LNCaP clone FGC (cell line): Measurements from ENCODE around the gene MAGI1.
"Not testable (repeated sequence)": the region's sequence is repeated elsewhere in the genome, so short reads cannot be mapped to it uniquely, and the experiment has no call there.

Experiments used
- DNase-seq: peaks from one replicate; pipeline ENCODE4 v3.0.0-alpha.2; 2011; ENCODE audit warnings: low read depth
- H3K4me3 ChIP-seq: 2 replicates; pipeline ENCODE4 v1.5.1; 2011; ENCODE audit warnings: mild to moderate bottlenecking, low read depth, low read length, control low read depth
- CTCF ChIP-seq: IDR thresholded peaks from 2 replicates; pipeline ENCODE4 v1.5.1; 2012; ENCODE audit warnings: mild to moderate bottlenecking; ENCODE audit not compliant: control insufficient read depth, insufficient read depth; ENCODE audit errors: extremely low read depth

Gene MAGI1

DNA sequence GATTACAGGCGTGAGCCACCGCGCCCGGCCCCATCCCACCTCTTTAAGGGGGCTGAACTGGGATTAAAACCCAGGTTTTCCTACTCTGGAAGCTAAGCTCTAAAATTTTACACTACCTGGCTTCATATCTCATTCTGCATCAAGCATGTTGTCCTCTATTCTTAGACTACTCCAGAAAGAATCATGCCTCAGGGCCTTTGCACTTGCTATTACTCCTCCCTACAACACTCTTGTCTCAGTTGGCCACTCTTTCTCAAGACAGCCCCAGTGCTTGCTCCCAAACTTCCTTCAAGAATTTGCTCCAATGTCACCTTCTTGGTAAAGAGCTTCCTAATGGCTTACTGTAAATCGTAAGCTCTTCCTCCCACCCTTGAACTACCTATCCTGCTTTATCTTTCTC lies 521.7 kb downstream of the MAGI1 start:
- no peak for TF ChIP-seq CTCF
- H3K4me3 ChIP-seq = no peak overlapping the region
- DNase-seq = no peak

- DNase-seq = not testable (repeated sequence)
These were observed 524.4 kb downstream of the MAGI1 start for GRCh38 chr3:65514317-65514716.

DNA sequence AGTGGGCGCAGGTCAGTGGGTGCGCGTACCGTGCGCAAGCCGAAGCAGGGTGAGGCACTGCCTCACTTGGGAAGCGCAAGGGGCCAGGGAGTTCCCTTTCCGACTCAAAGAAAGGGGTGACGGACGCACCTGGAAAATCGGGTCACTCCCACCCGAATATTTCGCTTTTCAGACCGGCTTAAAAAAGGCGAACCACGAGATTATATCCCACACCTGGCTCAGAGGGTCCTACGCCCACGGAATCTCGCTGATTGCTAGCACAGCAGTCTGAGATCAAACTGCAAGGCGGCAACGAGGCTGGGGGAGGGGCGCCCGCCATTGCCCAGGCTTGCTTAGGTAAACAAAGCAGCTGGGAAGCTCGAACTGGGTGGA lies 529.3 kb downstream of the MAGI1 start:
- not testable (repeated sequence) for DNase-seq, H3K4me3 ChIP-seq

More at GRCh38 chr3:65514317-65514716, 524.4 kb downstream of the MAGI1 start:
- not testable (repeated sequence) for H3K4me3 ChIP-seq

DNA sequence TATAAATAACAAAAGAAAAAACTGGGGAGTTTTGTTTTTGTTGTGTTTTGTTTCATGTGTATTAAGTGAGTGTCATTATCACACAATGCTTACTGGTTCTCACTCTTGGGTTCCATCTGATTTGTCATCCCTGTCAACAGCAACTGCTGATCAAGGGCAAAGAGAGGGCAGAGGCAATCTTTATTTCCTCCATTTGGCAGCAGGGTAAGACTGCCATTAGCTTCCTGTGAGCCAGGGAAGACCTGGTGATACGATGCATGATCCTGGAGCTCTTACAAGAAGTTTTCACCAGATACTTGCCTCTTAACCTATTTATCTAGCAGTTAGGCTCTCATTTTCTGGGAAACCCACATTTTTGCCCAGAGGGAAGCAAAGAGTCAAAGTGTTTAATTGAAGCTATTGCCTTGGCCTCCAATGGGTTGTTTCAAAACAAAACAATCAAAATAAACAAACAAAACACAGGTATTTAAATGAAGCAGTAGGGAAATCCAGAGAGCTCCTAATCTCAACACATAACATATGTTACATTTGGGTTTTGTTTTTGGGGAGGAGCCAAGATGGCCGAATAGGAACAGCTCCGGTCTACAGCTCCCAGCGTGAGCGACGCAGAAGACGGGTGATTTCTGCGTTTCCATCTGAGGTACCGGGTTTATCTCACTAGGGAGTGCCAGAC lies 529.8 kb downstream of the MAGI1 start:
- H3K4me3 ChIP-seq = no peak overlapping the region
- DNase-seq = no peak
- TF ChIP-seq CTCF = no peak

GRCh38 chr3:65507437-65507836 lies 531.3 kb downstream of the MAGI1 start:
- H3K4me3 ChIP-seq = no peak overlapping the region
- no peak for TF ChIP-seq CTCF
- DNase-seq = no peak

GRCh38 chr3:65503776-65504175 lies 534.9 kb downstream of the MAGI1 start:
- no peak for DNase-seq
- no peak for TF ChIP-seq CTCF
- H3K4me3 ChIP-seq = no peak overlapping the region

- DNase-seq = no peak
- no peak overlapping the region for H3K4me3 ChIP-seq
- no peak for TF ChIP-seq CTCF
These were observed 536.2 kb downstream of the MAGI1 start for GRCh38 chr3:65502526-65502925.

- H3K4me3 ChIP-seq = no peak overlapping the region
- TF ChIP-seq CTCF = no peak
- no peak for DNase-seq
These were observed 538.1 kb downstream of the MAGI1 start for GRCh38 chr3:65500398-65501306.
